Thoracic aorta (tissue), 2 donors: ENCODE data around the gene PYGB. TPM values are rescaled to one million over a fixed set of nuclear protein-coding genes. Genes with fewer than 3 reads are reported as not detected.

Experiments
- ATAC-seq: fragments of 150-250 bp; one replicate; pipeline ENCODE4 v1.8.0; 2017; ENCODE audit warnings: low read depth; ENCODE audit not compliant: insufficient number of reproducible peaks, low FRiP score
- DNase-seq: peaks from one replicate; pipeline ENCODE4 v3.0.0-alpha.2; 2020; ENCODE audit warnings: low spot score
- H3K27ac ChIP-seq, 2 donors: fragments of 200-600 bp; sonication (generic); 1 replicate in 1 of 2; 2 replicates in 1 of 2; pipeline ENCODE4 v1.5.1; 2016; ENCODE audit warnings: mild to moderate bottlenecking in 2 of 2, moderate library complexity in 2 of 2
- H3K27me3 ChIP-seq: fragments of 200-600 bp; sonication (generic); replicated peaks from 2 replicates; pipeline ENCODE4 v1.6.0; 2016; ENCODE audit warnings: mild to moderate bottlenecking; ENCODE audit not compliant: insufficient read depth
- H3K36me3 ChIP-seq: fragments of 200-600 bp; sonication (generic); one replicate; pipeline ENCODE4 v1.5.1; 2016
- H3K4me1 ChIP-seq, 2 donors: fragments of 200-600 bp; sonication (generic); 1 replicate in 1 of 2; 2 replicates in 1 of 2; pipeline versions ENCODE4 v1.5.1 to v1.6.0; 2016; ENCODE audit warnings: low read depth in 2 of 2, mild to moderate bottlenecking in 1 of 2; ENCODE audit not compliant: control insufficient read depth in 1 of 2
- H3K4me3 ChIP-seq: fragments of 200-600 bp; sonication (generic); 2 replicates; pipeline ENCODE4 v1.5.1; 2016; ENCODE audit warnings: mild to moderate bottlenecking
- H3K9me3 ChIP-seq: fragments of 200-600 bp; sonication (generic); 2 replicates; pipeline ENCODE4 v1.5.1; 2016
- total RNA-seq, 2 donors: library from RNA; depleted of rRNA; stranded (reverse); fragments of >200 nt; gene quantifications; one replicate each; pipeline versions ENCODE4 v1.1.0 to v1.2.3, GENCODE V29; 2016
- TF ChIP-seq, protein P1 (sequence below): fragments of 200-600 bp; sonication (generic); IDR thresholded peaks from one replicate; pipeline ENCODE4 v1.5.1; 2019; ENCODE audit warnings: antibody characterized with exemption

The PYGB gene
- total RNA-seq, 2 donors from 2014 or later = 124 to 256 TPM

DNA sequence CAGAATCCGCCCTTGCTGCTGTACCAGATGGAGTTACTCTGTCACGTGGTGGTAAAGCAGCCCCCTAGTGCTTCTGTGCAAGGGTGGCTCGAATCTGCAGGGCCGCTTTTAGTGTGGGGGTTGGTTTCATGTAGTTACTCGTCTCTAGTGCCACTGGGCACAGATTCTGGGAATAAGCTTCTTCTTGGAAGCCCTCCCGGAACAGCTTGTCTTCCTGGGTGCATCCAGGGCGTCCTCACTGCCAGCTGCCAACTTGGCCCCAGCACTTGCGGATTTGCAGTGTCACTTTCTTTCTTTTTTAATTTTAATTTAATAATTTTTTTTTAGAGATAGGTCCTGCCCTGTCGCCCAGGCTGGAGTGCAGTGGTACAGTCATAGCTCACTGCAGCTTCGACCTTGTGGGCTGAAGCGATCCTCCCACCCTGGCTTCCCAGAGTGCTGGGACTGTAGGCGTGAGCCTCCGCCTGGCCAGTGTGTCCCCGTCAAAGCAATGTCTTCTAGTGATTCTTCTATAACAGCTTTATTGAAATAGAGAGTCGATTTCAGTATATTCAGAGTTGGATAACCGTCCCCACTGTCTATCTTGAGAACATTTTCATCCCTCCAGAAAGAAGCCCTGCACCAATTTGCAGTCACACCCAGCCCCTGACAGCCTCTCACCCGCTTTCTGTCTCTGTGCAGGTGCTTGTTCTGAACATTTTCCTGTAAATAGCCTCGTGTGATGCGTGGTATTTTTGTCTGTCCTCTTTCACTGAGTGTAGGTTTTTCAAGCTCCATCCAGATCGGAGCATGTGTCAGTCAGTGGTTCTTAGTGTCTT lies 25.9 kb downstream of the PYGB start:
- no peak for ATAC-seq
- peaks cover 83% of the 10 kb centered on the region for H3K36me3 ChIP-seq

DNA sequence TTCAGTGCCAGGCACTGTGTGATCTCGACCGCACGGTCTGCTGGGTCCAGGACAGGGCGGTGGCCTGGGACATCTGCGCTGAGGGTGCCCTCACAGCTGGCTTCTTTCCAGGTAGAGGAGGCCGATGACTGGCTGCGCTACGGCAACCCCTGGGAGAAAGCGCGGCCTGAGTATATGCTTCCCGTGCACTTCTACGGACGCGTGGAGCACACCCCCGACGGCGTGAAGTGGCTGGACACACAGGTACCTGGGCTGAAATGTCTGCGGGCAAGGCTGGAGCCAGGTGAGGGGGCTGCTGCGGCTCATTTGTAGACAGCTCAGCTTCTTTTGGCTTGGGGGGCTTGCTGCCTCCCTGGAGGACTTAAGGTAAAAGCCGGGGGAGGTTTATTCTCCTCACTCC lies 26.6 kb downstream of the PYGB start:
- ATAC-seq = no peak
- peaks cover 84% of the 10 kb centered on the region for H3K36me3 ChIP-seq

More for the DNA sequence above, 25.9 kb downstream of the PYGB start:
- H3K27ac ChIP-seq = no peak overlapping the region
- TF ChIP-seq, protein P1, sequence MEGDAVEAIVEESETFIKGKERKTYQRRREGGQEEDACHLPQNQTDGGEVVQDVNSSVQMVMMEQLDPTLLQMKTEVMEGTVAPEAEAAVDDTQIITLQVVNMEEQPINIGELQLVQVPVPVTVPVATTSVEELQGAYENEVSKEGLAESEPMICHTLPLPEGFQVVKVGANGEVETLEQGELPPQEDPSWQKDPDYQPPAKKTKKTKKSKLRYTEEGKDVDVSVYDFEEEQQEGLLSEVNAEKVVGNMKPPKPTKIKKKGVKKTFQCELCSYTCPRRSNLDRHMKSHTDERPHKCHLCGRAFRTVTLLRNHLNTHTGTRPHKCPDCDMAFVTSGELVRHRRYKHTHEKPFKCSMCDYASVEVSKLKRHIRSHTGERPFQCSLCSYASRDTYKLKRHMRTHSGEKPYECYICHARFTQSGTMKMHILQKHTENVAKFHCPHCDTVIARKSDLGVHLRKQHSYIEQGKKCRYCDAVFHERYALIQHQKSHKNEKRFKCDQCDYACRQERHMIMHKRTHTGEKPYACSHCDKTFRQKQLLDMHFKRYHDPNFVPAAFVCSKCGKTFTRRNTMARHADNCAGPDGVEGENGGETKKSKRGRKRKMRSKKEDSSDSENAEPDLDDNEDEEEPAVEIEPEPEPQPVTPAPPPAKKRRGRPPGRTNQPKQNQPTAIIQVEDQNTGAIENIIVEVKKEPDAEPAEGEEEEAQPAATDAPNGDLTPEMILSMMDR = no peak
- H3K27me3 ChIP-seq = no peaks in the 10 kb centered on the region
- H3K4me3 ChIP-seq = no peak overlapping the region
- H3K4me1 ChIP-seq = no peaks in the 10 kb centered on the region
- no peaks in the 10 kb centered on the region for H3K9me3 ChIP-seq
- no peak for DNase-seq

DNA sequence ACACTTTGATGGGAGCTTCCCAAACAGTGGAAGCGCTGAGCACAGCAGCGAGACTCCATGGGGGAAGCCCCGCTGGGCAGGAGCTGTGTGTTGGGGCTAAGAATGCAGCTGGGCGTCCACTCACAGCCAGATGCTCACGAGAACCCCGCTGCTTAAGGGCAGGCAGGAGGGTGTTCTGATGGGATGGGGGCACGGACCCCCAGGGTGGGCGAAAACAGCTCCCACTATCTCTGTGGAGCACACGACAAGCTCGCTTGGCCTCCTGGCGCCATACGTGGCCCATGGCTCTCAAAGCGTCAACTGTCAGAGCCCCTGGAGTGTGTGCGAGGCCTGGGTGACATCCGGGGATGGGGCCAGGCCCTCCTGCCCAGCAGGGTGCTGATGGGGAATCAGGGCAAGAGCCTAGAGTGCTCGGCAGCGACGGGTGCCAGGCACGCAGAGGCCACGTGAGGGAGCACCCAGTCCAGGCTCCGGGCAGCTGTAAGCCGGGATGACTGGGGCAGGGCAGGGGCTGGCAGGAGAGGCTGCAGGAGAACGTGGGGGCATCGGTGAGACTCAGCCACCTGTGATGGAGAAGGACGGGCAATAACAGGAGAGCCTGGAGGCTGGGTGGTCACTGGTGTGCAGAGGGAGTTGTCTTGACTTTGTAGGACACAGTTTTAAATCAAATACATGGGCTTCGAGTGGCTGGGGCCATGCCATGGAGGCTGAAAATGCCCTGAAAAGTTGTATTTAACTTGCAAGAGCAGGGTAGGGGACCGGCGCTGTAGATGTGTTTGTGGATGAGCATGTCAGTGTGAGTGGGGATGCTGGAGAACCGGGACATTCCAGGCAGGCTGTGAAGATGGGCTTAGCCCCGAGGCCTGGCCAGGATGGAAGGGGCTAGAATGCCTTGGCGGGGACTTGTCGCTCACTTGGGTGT lies 27.3 kb downstream of the PYGB start:
- H3K4me1 ChIP-seq = no peaks in the 10 kb centered on the region
- H3K36me3 ChIP-seq = peaks cover 86% of the 10 kb centered on the region
- H3K27ac ChIP-seq = no peak overlapping the region
- DNase-seq (no peak), ATAC-seq (no peak)
- H3K9me3 ChIP-seq = no peaks in the 10 kb centered on the region
- no peaks in the 10 kb centered on the region for H3K27me3 ChIP-seq
- TF ChIP-seq, protein P1 = no peak
- no peak overlapping the region for H3K4me3 ChIP-seq

More for the DNA sequence above, 26.6 kb downstream of the PYGB start:
- TF ChIP-seq, protein P1 = no peak
- no peaks in the 10 kb centered on the region for H3K4me1 ChIP-seq
- no peak overlapping the region for H3K4me3 ChIP-seq
- H3K27ac ChIP-seq = no peak overlapping the region
- no peaks in the 10 kb centered on the region for H3K9me3 ChIP-seq
- no peaks in the 10 kb centered on the region for H3K27me3 ChIP-seq
- no peak for DNase-seq

GRCh38 chr20:25275813-25276532 lies 28.1 kb downstream of the PYGB start:
- Histone ChIP-seq H3K27ac (no peak overlapping the region), H3K36me3 (peaks cover 87% of the 10 kb centered on the region), H3K4me1 (no peaks in the 10 kb centered on the region), H3K4me3 (no peak overlapping the region), H3K9me3 (no peaks in the 10 kb centered on the region), H3K27me3 (no peaks in the 10 kb centered on the region)
- no peak for ATAC-seq
- TF ChIP-seq, protein P1 = no peak
- DNase-seq = no peak
